ENCODE results near the gene CPED1.
"Not testable (repeated sequence)": the region's sequence is repeated elsewhere in the genome, so short reads cannot be mapped to it uniquely, and the experiment has no call there.

Gene CPED1

DNA sequence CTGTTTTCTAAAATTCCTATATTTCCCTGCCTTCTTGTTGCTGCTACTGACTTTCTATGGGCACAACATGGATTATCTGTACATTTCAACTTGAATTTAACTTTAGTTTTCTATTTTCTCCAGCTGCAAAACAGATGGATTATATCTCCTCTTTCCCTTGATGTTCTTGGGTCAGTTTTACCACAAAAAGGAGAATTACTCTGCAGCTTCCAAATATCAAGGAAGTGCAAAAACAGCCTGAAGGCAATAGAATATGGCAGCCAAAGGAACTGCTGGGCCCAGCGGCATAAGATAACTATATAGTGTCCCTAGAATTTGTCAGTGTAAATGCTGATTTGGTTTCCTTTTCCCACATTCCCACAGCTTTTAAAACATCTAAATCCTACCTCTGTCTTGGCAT is 29.1 kb downstream of the CPED1 start:
- DNase-seq (ENCODE audit: low read depth in 1 of 2, low spot score in 1 of 2) = no peak

GRCh38 chr7:121019018-121019417 is 30.5 kb downstream of the CPED1 start:
- DNase-seq (ENCODE audit: low read depth in 1 of 2, low spot score in 1 of 2) = no peak

GRCh38 chr7:121020249-121020988 is 31.9 kb downstream of the CPED1 start:
- DNase-seq (ENCODE audit: low read depth in 1 of 2, low spot score in 1 of 2) = no peak

GRCh38 chr7:121020989-121021969 is 32.8 kb downstream of the CPED1 start:
- DNase-seq (ENCODE audit: low read depth in 1 of 2, low spot score in 1 of 2) = no peak

GRCh38 chr7:121023194-121023593 is 34.7 kb downstream of the CPED1 start:
- no peak for DNase-seq (ENCODE audit: low read depth in 1 of 2, low spot score in 1 of 2)

- no peak for DNase-seq (ENCODE audit: low read depth in 1 of 2, low spot score in 1 of 2)
Measured at GRCh38 chr7:121023683-121024511, 35.4 kb downstream of the CPED1 start.

DNA sequence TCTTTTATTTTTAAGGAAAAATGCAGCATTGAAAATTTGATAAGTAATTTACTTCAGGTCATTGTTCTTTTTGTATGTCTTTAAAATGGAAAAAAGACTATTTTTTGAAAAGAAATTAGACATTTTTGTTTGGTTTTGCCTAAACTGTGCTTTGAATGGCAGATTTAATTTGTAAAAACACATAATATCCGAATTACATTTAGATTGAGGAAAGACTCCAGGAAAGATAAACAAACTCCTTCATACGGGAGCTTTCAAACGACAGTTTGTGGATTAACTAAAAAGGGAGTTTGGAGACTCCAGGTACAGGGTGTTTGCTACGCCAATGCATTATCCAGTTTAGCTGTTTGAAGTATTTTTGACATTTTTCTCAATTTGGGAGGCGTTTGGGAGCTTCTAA is 36.1 kb downstream of the CPED1 start:
- no peak for DNase-seq (ENCODE audit: low read depth in 1 of 2, low spot score in 1 of 2)

DNA sequence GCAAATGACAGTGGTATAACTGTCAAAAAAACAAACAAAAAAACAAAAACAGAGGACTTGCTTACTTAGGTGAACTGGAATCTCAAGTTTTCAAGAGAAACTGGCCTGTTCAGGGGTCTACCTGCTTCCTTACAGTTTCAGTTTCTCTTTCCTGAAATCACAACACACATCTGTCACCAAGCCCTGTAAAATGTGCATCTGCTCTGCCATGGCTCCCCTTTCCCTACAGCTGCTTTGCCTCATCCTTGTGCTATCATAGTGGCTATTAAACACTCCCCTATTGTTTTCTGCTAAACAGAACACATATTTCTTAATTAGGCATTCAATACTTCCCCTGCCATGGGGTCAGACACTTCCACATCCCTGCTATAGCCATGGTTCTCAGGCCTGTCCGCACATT is 37.6 kb downstream of the CPED1 start:
- DNase-seq (ENCODE audit: low read depth in 1 of 2, low spot score in 1 of 2) = no peak

- no peak for DNase-seq (ENCODE audit: low read depth in 1 of 2, low spot score in 1 of 2)
Measured at GRCh38 chr7:121026577-121027111, 38.1 kb downstream of the CPED1 start.

- no peak for DNase-seq (ENCODE audit: low read depth in 1 of 2, low spot score in 1 of 2)
Measured at GRCh38 chr7:121027761-121028669, 39.5 kb downstream of the CPED1 start.

- no peak for DNase-seq (ENCODE audit: low read depth in 1 of 2, low spot score in 1 of 2)
Measured at GRCh38 chr7:121029302-121029701, 40.8 kb downstream of the CPED1 start.

DNA sequence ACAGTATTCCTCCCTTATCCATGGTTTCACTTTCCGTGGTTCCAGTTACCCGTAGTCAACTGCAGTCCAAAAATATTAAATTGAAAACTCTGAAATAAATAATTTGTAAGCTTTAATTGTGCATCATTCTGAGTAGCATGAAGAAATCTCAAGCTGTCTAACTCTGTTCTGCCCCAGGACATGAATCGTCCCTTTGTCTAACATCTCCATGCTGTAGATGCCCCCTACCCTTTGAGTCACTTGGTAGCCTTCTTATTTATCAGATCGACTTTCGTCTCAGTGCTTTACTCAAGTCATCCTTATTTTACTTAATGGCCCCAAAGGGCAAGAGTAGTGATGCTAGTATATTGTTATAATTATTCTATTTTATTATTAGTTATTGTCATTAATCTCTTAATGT is 41.8 kb downstream of the CPED1 start:
- no peak for DNase-seq (ENCODE audit: low read depth in 1 of 2, low spot score in 1 of 2)

DNA sequence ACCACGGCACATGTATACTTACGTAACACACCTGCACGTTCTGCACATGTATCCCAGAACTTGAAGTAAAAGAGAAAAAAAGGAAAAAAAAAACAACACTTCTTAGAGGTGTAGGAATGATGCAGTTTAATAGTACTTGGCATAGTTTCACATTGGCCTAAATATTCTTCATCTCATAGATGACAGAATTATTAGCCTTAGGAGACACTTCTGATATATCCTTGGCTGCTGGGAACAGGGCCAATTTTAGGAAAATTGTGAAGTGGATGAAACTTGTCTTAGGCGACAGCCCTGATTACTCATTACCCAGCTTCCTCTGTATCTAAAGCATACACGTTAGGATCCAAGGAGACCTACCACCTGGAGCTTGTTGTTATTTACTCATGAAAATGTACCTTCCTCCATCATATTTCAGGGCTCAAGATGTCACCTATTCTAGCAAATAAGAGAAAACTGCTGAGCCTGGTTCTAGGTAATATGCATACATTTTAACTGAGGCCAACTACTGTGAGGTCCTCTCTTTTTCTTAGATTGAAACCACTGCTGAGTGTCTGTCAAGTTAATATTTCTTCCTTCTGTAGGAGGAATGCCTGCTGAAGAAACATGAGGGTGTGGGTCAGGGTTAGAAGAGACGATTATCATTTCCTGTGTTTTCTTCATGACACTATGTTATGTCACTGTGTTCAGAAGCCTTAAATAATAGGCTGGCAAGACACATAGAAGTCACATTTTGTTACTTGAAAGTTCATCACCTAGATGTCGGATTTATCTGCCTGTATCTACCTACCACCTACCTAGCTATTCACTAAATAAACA is 44.3 kb downstream of the CPED1 start:
- DNase-seq (ENCODE audit: low read depth in 1 of 2, low spot score in 1 of 2) = no peak

GRCh38 chr7:121034929-121035328 is 46.4 kb downstream of the CPED1 start:
- no peak for DNase-seq (ENCODE audit: low read depth in 1 of 2, low spot score in 1 of 2)

- not testable (repeated sequence) for DNase-seq (ENCODE audit: low read depth in 1 of 2, low spot score in 1 of 2)
Measured at GRCh38 chr7:121036776-121037175, 48.3 kb downstream of the CPED1 start.

DNA sequence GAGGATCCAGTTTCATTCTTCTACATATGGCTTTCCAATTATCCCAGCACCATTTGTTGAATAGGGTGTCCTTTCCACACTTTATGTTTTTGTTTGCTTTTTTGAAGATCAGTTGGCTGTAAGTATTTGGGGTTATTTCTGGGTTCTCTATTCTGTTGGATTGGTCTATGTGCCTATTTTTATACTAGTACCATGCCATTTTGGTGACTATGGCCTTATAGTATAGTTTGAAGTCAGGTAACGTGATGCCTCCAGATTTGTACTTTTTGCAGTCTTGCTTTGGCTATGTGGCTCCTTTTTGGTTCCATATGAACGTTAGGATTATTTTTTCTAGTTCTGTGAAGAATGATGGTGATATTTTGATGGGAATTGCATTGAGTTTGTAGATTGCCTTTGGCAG is 48.8 kb downstream of the CPED1 start:
- not testable (repeated sequence) for DNase-seq (ENCODE audit: low read depth in 1 of 2, low spot score in 1 of 2)

DNA sequence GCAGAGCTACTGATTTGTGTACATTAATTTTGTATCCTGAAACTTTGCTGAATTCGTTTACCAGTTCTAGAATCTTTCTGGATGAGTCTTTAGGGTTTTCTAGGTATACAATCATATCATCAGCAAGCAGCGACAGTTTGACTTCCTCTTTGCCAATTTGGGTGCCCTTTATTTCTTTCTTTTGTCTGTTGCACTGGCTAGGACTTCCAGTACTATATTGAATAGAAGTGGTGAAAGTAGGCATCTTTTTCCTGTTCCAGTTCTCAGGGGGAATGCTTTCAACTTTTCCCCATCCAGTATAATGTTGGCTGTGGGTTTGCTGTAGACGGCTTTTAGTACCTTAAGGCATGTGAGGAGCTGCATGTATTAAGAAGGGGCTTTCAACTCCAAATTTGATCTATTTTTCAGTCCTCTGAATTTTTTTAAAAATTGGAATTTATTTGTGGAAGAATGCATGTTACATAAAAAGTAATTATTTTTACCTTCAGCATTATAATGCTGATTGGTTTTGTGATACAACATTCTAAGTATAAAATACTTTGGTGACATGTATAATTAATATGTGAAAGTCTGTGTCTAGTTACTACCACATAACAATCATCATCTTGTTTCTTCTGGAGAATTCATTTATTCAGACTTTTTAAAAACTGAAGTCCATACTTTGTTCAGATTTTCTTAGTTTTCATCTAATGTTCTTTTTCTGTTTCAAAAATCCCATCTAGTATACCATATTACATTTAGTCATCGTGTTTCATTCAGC is 49.6 kb downstream of the CPED1 start:
- DNase-seq (ENCODE audit: low read depth in 1 of 2, low spot score in 1 of 2) = no peak

GRCh38 chr7:121038717-121039509 is 50.4 kb downstream of the CPED1 start:
- DNase-seq (ENCODE audit: low read depth in 1 of 2, low spot score in 1 of 2) = no peak
